ENCODE data around the gene TSHZ2.

TSHZ2 gene

DNA sequence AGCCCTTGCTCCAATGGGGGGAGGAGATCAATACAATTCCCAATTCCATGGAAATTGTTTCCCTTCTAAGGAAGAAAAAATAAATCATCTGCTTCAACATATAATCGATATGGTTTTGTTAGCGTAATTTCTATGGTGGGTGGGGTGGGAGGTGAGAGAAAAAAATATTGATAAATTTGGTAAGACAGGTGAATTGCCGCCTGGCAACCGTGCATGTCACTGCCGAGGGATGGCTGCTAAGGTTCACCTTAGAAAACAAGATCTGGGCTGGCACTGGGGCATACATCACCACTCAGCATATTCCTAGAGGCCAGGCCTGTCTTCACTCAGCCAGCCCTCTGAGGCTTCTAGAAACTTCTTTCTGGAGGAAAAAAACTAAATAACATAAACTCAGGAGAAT lies 517.4 kb downstream of the TSHZ2 start:
- ChIA-PET CTCF (no interaction called here), POLR2A (no interaction called here)
- no peak for TF ChIP-seq TARDBP (IDR thresholded peaks at IDR 0.05)
- TF ChIP-seq SP1 (IDR thresholded peaks at IDR 0.05) = no peak
- TF ChIP-seq ARNT (IDR thresholded peaks at IDR 0.05) = no peak
- no peak for TF ChIP-seq FOXK2 (IDR thresholded peaks at IDR 0.05)
- TF ChIP-seq CTBP1 (IDR thresholded peaks at IDR 0.05; ENCODE audit: borderline replicate concordance) = no peak
- TF ChIP-seq FOXM1 (IDR thresholded peaks at IDR 0.05; ENCODE audit: borderline replicate concordance) = no peak
- TF ChIP-seq LEF1 (IDR thresholded peaks at IDR 0.05; ENCODE audit: borderline replicate concordance) = no peak
- no peak for TF ChIP-seq FOXA1 (IDR thresholded peaks at IDR 0.05)
- TF ChIP-seq ZNF384 (IDR thresholded peaks at IDR 0.05) = no peak
- TF ChIP-seq ELF4 (IDR thresholded peaks at IDR 0.05) = no peak
- no peak for TF ChIP-seq L3MBTL2 (conservative IDR thresholded peaks at IDR 0.05)
- TF ChIP-seq, protein P1, sequence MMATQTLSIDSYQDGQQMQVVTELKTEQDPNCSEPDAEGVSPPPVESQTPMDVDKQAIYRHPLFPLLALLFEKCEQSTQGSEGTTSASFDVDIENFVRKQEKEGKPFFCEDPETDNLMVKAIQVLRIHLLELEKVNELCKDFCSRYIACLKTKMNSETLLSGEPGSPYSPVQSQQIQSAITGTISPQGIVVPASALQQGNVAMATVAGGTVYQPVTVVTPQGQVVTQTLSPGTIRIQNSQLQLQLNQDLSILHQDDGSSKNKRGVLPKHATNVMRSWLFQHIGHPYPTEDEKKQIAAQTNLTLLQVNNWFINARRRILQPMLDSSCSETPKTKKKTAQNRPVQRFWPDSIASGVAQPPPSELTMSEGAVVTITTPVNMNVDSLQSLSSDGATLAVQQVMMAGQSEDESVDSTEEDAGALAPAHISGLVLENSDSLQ (IDR thresholded peaks at IDR 0.05) = no peak
- TF ChIP-seq BHLHE40 (IDR thresholded peaks at IDR 0.05; ENCODE audit: borderline replicate concordance) = no peak
- no peak for TF ChIP-seq HDGF (IDR thresholded peaks at IDR 0.05; ENCODE audit: borderline replicate concordance)
- no peak for TF ChIP-seq SUZ12 (IDR thresholded peaks at IDR 0.05)
- TF ChIP-seq NFRKB (IDR thresholded peaks at IDR 0.05) = no peak
- no peak for DNase-seq (ENCODE audit: extremely low spot score)

DNA sequence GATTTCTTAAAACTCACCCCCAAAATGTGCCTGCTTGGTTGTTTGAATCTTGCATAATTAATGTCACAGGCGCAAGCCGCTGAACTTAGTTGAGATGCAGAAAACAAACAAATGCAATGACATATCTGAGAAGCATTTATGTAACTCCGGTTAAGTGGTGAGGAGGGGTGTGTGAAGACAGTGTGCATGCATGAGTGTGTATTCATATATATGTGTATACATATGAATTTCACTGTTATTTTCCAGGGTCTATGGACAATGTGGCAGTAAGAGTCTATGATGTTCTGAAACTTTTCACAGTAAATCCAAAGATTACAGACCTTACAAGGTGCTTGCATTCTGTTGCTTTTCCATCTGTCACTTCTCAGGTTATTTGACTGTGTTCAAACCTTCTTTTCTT lies 518.5 kb downstream of the TSHZ2 start:
- TF ChIP-seq TARDBP (IDR thresholded peaks at IDR 0.05) (no peak), LEF1 (IDR thresholded peaks at IDR 0.05; ENCODE audit: borderline replicate concordance) (no peak), ARNT (IDR thresholded peaks at IDR 0.05) (no peak), FOXA1 (IDR thresholded peaks at IDR 0.05) (no peak), L3MBTL2 (conservative IDR thresholded peaks at IDR 0.05) (no peak), HDGF (IDR thresholded peaks at IDR 0.05; ENCODE audit: borderline replicate concordance) (no peak), FOXM1 (IDR thresholded peaks at IDR 0.05; ENCODE audit: borderline replicate concordance) (no peak), FOXK2 (IDR thresholded peaks at IDR 0.05) (no peak), NFRKB (IDR thresholded peaks at IDR 0.05) (no peak), CTBP1 (IDR thresholded peaks at IDR 0.05; ENCODE audit: borderline replicate concordance) (no peak), SP1 (IDR thresholded peaks at IDR 0.05) (no peak), SUZ12 (IDR thresholded peaks at IDR 0.05) (no peak), BHLHE40 (IDR thresholded peaks at IDR 0.05; ENCODE audit: borderline replicate concordance) (no peak), ZNF384 (IDR thresholded peaks at IDR 0.05) (no peak)
- TF ChIP-seq, protein P1 (IDR thresholded peaks at IDR 0.05) = no peak
- POLR2A ChIA-PET = no interaction called here
- CTCF ChIA-PET = interaction anchor here (0.7 kb wide), 1 partner anchor 878 kb away, joined by 3 read pairs; no protein-coding TSS in a partner anchor
- no peak for DNase-seq (ENCODE audit: extremely low spot score)

DNA sequence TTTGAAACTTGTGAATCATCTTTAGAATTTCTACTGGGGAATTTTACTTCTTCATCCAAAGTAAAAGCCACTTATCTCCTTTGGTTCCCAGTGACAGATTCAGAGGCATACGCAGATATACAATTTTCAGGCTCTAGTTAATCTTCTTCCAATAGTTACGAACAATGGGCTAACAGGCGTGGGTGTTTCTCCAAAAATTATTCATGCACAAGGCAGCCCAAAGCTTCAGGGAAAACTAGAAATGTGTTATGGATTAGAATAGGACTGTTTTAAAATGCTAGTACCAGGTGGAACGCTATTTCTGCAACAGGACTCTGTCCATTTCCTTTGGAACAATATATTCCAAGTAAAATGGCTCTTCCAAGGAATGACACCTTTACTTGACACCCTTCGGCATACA lies 519.3 kb downstream of the TSHZ2 start:
- ChIA-PET POLR2A (no interaction called here), CTCF (no interaction called here)
- no peak for TF ChIP-seq FOXM1 (IDR thresholded peaks at IDR 0.05; ENCODE audit: borderline replicate concordance)
- DNase-seq (ENCODE audit: extremely low spot score) = no peak

DNA sequence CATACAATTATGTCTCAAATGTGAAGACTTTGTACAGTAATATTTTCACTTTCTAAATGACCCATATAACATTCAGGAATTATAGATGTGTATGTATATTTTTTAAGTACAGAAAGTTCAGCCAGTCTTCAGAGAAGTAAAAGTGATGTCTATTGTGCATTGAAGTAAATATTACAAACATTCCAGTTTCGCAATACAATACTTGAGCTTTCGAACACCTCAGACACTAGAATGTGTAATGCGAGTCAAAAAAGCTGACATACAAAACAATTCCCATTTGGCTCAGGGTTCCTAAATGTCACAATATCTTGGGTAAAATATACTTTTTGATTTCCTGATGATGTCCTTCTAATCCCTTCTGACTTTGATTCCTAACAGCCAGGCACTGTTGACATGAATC lies 520.1 kb downstream of the TSHZ2 start:
- CTCF ChIA-PET = no interaction called here

DNA sequence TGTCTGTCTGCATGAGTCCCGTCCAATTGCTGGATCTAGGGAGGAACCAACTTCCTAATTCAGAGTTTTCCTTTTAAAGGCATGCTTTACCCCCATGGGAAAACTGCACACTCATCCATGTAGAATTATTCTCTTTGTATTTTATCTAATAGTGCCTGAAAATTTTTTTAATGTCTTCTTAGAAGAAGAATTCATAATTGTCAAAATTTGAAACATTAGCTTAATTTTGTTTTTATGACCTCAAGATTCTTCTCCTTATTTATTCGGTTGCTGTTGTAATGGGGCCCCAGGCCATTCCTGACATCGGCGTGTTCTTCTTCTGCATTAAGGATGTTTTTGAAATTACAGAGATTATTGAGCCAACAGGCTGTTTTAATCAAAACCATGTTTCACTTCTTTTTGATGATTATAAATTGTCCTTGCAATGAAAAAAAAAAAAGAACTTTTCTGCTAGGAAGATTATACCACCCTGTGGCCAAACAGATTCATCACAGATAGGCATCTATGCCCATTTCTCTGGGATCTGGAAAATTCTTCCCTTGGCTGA lies 521.2 kb downstream of the TSHZ2 start:
- DNase-seq (ENCODE audit: extremely low spot score) = no peak
- ChIA-PET POLR2A (no interaction called here), CTCF (interaction anchor here (0.7 kb wide), 2 partner anchors 270 to 500 kb away, joined by 4 to 5 read pairs; no protein-coding TSS in a partner anchor)
- TF ChIP-seq ARNT (IDR thresholded peaks at IDR 0.05) = no peak
- TF ChIP-seq FOXM1 (IDR thresholded peaks at IDR 0.05; ENCODE audit: borderline replicate concordance) = no peak
- TF ChIP-seq SUZ12 (IDR thresholded peaks at IDR 0.05) = no peak
- TF ChIP-seq HDGF (IDR thresholded peaks at IDR 0.05; ENCODE audit: borderline replicate concordance) = no peak
- TF ChIP-seq CTBP1 (IDR thresholded peaks at IDR 0.05; ENCODE audit: borderline replicate concordance) = no peak
- TF ChIP-seq SP1 (IDR thresholded peaks at IDR 0.05) = no peak
- TF ChIP-seq NFRKB (IDR thresholded peaks at IDR 0.05) = no peak
- TF ChIP-seq LEF1 (IDR thresholded peaks at IDR 0.05; ENCODE audit: borderline replicate concordance) = no peak
- TF ChIP-seq TARDBP (IDR thresholded peaks at IDR 0.05) = no peak
- TF ChIP-seq BHLHE40 (IDR thresholded peaks at IDR 0.05; ENCODE audit: borderline replicate concordance) = no peak
- TF ChIP-seq, protein P1 (IDR thresholded peaks at IDR 0.05) = no peak
- TF ChIP-seq ZNF384 (IDR thresholded peaks at IDR 0.05) = no peak

More for the DNA sequence above, 520.1 kb downstream of the TSHZ2 start:
- no peak for TF ChIP-seq CTBP1 (IDR thresholded peaks at IDR 0.05; ENCODE audit: borderline replicate concordance)
- TF ChIP-seq FOXK2 (IDR thresholded peaks at IDR 0.05) = no peak
- no peak for TF ChIP-seq SUZ12 (IDR thresholded peaks at IDR 0.05)
- TF ChIP-seq ELF4 (IDR thresholded peaks at IDR 0.05) = no peak
- no peak for TF ChIP-seq FOXM1 (IDR thresholded peaks at IDR 0.05; ENCODE audit: borderline replicate concordance)
- TF ChIP-seq L3MBTL2 (conservative IDR thresholded peaks at IDR 0.05) = no peak
- TF ChIP-seq BHLHE40 (IDR thresholded peaks at IDR 0.05; ENCODE audit: borderline replicate concordance) = no peak
- no peak for TF ChIP-seq LEF1 (IDR thresholded peaks at IDR 0.05; ENCODE audit: borderline replicate concordance)
- TF ChIP-seq TARDBP (IDR thresholded peaks at IDR 0.05) = no peak
- TF ChIP-seq HDGF (IDR thresholded peaks at IDR 0.05; ENCODE audit: borderline replicate concordance) = no peak
- TF ChIP-seq, protein P1 (IDR thresholded peaks at IDR 0.05) = no peak
- TF ChIP-seq ZNF384 (IDR thresholded peaks at IDR 0.05) = no peak
- POLR2A ChIA-PET = no interaction called here
- DNase-seq (ENCODE audit: extremely low spot score) = no peak

Data from HEK293T (cell line).